Mesothelial cell of epicardium (in vitro differentiated cells): ENCODE measurements around the gene IPO9. TPM values are rescaled to one million over a fixed set of nuclear protein-coding genes. Genes with fewer than 3 reads are reported as not detected.

ENCODE experiments used
- DNase-seq, 2 experiments: peaks; one replicate each; pipeline ENCODE4 v3.0.0; 2021; ENCODE audit warnings: low spot score in 2 of 2; ENCODE audit not compliant: unreplicated experiment in 2 of 2
- H3K27ac Mint-ChIP-seq: 2 replicates; pipeline ENCODE4 v1.8.0; 2021; ENCODE audit warnings: mixed read lengths
- H3K27me3 Mint-ChIP-seq: 2 replicates; pipeline ENCODE4 v1.8.0; 2021; ENCODE audit warnings: low read depth, mixed read lengths
- H3K36me3 Mint-ChIP-seq: 2 replicates; pipeline ENCODE4 v1.8.0; 2021; ENCODE audit warnings: mixed read lengths
- H3K4me1 Mint-ChIP-seq: 2 replicates; pipeline ENCODE4 v1.8.0; 2021; ENCODE audit warnings: mixed read lengths
- H3K4me3 Mint-ChIP-seq: 2 replicates; pipeline ENCODE4 v1.8.0; 2021; ENCODE audit warnings: mild to moderate bottlenecking, moderate library complexity, mixed read lengths
- H3K9me3 Mint-ChIP-seq: 2 replicates; pipeline ENCODE4 v1.8.0; 2021; ENCODE audit warnings: mixed read lengths
- CTCF ChIP-seq: fragments of 200-600 bp; sonication (generic); IDR thresholded peaks from one replicate; pipeline ENCODE4 v1.5.0; 2021; ENCODE audit warnings: antibody characterized with exemption; ENCODE audit not compliant: unreplicated experiment
- total RNA-seq: library from RNA; stranded (reverse); gene quantifications from 3 replicates; pipeline ENCODE4 v1.2.1, GENCODE V29; 2021

IPO9 gene
- total RNA-seq, 1 donor from 2014 or later: 87.8 TPM

GRCh38 chr1:201921952-201922558, 93.1 kb downstream of the IPO9 start:
- no peak overlapping the region for H3K27ac Mint-ChIP-seq
- H3K27me3 Mint-ChIP-seq: peaks cover 3% of the 10 kb centered on the region
- H3K4me1 Mint-ChIP-seq: peaks cover 20% of the 10 kb centered on the region

GRCh38 chr1:201925301-201925567, 96.3 kb downstream of the IPO9 start:
- Mint-ChIP-seq H3K4me3 (no peak overlapping the region), H3K27ac (peak overlapping the region; percentile 34), H3K27me3 (no peaks in the 10 kb centered on the region), H3K9me3 (peaks cover 6% of the 10 kb centered on the region), H3K36me3 (peaks cover 5% of the 10 kb centered on the region), H3K4me1 (peaks cover 7% of the 10 kb centered on the region)
- DNase-seq: no peak
- TF ChIP-seq CTCF: no peak

More at GRCh38 chr1:201921952-201922558, 93.1 kb downstream of the IPO9 start:
- H3K9me3 Mint-ChIP-seq: peaks cover 6% of the 10 kb centered on the region
- peaks cover 5% of the 10 kb centered on the region for H3K36me3 Mint-ChIP-seq
- TF ChIP-seq CTCF: no peak
- no peak overlapping the region for H3K4me3 Mint-ChIP-seq
- DNase-seq: no peak

DNA sequence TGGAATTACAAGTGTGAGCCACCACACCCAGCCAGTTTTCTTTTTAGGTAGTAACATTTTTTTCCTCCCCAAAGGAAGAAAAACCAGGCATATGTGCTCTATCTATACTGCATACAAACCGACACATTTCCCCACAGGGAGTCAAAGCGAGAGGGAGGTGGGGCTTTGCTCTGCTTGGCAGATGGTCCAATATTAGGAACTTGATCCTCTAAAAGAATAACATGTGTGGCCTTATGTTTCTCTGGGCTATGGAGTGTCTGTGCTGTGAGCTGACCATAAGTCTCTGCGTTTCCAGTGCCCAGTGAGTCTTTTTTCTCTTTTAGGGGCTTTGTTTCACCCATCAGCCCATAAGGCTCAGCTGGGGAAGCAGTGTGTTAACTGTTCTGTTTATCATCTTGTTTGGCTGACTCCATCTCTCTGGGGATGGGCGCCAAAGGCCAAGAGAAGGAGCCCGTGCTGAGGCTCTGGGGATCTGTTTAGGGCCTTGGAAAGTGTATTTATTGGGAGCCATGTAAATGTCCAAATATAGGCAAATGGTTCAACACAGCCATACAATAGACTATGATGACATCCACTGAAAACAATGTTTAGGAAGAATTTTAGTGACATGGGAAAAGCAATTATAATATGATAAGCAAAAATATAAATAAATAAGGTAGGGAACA, 97.2 kb downstream of the IPO9 start:
- Mint-ChIP-seq H3K27me3 (no peaks in the 10 kb centered on the region), H3K27ac (no peak overlapping the region), H3K36me3 (peaks cover 5% of the 10 kb centered on the region), H3K4me1 (peaks cover 7% of the 10 kb centered on the region), H3K9me3 (peaks cover 6% of the 10 kb centered on the region), H3K4me3 (no peak overlapping the region)
- no peak for DNase-seq
- no peak for TF ChIP-seq CTCF

DNA sequence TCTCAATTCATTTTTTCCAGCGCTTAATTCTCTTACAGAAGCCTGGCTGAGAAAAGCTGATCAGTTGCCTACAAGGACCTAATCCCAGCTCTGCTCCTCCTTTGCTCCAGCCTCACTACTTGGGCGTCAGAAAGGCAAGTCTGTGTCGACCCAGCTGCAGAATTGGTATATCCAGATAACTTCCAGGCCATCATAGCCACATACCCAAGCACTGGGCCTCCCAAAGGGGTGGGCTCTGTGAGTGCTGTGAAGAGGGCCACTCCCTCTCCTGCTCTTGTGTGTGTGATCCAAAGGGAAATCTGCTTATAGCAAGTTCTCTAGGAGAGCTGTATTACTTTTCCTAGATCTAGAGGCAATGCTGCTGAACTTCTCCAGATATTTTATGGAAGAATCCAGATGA, 99.3 kb downstream of the IPO9 start:
- no peak for DNase-seq
- H3K4me1 Mint-ChIP-seq: peaks cover 7% of the 10 kb centered on the region

GRCh38 chr1:201930137-201930536, 101.2 kb downstream of the IPO9 start:
- DNase-seq: no peak
- peaks cover 6% of the 10 kb centered on the region for H3K4me1 Mint-ChIP-seq
- no peaks in the 10 kb centered on the region for H3K36me3 Mint-ChIP-seq
- no peaks in the 10 kb centered on the region for H3K9me3 Mint-ChIP-seq
- no peak overlapping the region for H3K4me3 Mint-ChIP-seq
- H3K27ac Mint-ChIP-seq: no peak overlapping the region
- no peaks in the 10 kb centered on the region for H3K27me3 Mint-ChIP-seq
- no peak for TF ChIP-seq CTCF

More for the DNA sequence above, 99.3 kb downstream of the IPO9 start:
- Mint-ChIP-seq H3K27me3 (no peaks in the 10 kb centered on the region), H3K9me3 (no peaks in the 10 kb centered on the region), H3K27ac (no peak overlapping the region), H3K36me3 (no peaks in the 10 kb centered on the region), H3K4me3 (no peak overlapping the region)
- TF ChIP-seq CTCF: no peak
